Kasumi-1 (cell line): Measurements from ENCODE around the gene EIPR1.
"Not testable (repeated sequence)": the region's sequence is repeated elsewhere in the genome, so short reads cannot be mapped to it uniquely, and the experiment has no call there.

Source experiments
- DNase-seq, 2 experiments: peaks; one replicate each; lab custom pipeline; 2025; lab: John Stamatoyannopoulos, UW

The EIPR1 gene

GRCh38 chr2:3211256-3212060 lies 166.2 kb downstream of the EIPR1 start:
- DNase-seq: no peak

DNA sequence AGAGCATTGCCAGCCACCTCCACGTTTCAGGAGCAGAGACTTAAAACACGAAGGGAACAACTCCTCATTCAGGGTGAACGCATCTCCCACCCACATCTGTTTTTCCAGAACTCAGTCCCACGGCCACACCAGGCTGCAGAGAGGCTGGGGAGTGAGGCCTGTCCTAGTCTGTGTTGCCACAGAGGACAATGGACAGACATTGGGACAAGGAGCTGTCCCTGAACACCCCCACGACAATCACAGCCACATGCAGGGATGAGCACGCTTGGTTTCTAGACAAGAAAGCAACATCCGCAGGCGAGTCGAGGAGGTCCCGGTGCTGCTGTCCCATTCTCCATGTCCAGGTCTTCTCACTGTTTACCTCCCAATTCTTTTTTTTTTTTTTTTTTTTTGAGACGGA lies 167.4 kb downstream of the EIPR1 start:
- DNase-seq: no peak

DNA sequence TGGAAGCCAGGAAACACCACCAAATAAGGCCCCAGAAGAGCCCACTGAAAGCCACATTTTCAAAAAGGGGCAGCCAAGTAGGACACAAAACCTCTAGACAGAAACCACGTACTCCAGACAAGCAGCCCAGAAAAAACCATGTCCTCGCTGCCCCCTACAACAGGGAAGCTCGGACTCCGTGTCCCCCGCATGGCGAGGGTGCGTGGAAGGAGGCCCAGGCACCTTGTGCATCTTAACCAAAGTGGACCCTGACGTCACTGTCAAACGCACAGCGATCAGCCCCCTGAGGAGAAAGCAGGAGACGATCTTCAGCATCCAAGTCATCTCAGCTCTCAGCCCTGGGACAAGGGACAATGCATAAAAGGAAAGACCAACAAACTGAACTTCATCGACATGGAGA lies 168.4 kb downstream of the EIPR1 start:
- no peak for DNase-seq

DNA sequence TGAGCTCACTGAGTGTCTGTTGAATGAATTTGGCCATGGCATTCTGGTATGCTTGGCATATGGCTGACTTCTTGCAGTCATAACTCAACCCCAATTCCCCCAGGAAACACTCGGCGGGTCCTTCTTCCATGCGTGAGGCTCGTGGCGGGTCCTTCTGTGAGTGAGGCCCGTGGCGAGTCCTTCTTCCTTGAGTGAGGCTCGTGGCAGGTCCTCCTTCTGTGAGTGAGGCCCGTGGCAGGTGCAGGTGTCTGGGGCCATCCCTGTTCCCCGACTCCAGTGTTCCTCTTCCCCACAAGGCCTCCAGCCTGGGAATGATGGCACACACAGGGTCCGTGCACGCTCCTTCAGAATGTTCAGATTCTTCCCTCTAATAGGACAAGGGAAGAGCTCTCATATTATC lies 169.0 kb downstream of the EIPR1 start:
- no peak for DNase-seq

DNA sequence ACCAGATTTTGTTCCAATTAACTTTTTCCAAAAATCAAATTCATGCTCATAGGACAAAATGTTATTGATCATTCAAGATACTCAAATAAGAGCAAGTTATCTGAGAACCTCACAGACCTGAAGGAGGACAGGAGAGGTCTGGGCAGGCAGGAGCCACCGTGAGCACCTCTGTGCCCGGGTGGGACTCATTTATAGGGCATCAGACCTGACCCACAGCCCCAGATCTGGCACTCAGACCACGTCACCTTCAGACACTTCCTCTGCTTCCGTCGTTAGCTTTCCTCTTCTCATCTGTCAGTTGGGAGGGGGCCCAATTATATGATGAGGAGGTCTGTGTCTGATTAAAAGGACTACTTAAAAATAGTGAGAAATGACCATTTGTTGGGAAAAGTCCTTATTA lies 169.4 kb downstream of the EIPR1 start:
- DNase-seq: no peak

DNA sequence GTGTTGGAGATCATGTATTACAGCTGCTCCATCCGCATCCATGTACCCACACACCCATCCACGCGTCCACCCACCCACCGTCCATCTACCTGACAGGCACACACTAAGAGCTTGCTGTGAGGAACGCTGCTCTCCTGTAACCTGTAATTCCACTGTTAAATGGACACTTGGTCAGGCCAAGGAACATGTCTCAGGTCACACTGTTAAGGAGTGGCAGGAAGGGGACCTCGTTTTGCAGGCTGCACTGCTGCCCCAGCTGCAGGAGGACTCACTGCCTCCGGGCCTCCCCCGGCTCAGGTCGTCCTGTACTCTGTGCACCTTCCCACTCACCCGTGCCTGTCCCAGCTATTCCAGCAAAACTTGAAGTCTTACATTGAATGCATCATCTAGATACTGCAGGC lies 170.5 kb downstream of the EIPR1 start:
- no peak for DNase-seq

GRCh38 chr2:3205845-3206244 lies 171.8 kb downstream of the EIPR1 start:
- DNase-seq: no peak

- DNase-seq: no peak
Observed at GRCh38 chr2:3204031-3204821, 173.4 kb downstream of the EIPR1 start.

DNA sequence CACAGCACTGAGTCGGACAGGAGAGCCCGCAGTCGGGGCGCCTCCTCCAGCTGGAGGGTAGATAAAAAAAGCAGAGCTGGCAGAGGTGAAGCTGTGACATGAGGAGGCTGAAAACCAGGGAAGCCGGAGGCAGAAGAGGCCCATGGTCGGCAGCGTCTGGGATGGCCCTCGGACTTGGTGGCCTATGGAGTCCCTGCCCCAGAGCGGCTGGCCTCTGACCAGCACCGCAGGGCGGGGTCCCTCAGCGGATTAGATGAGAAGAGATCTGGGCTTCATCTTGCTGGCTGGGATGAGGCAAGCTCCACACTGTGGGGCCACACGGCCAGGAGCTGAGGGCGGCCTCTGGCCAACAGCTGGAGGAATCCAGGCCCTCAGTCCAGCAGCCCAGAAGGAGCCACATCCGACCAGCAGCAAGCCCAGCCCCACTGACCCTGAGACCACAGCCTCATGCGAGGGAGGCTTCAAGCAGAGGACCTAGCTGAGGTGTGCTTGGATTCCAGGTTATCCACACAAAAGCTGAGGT lies 174.1 kb downstream of the EIPR1 start:
- no peak for DNase-seq

DNA sequence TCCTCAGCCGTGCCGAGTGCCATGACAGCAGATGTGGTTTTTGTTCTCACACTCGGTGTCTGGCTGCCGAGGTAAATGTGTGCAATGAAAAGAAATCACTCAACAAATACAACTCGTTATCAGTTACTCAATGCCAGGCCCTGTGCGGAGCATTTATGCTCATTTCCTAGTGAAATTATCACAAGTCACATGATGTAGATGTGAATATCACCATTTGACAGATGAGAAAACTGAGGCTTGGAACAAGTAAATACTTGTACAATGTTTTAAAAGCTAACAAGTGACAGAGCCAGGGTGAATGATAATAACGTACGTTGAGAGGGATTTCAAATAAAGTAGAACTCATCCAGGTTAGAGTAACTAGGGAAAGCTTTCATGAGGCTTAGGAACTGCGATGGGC lies 174.7 kb downstream of the EIPR1 start:
- no peak for DNase-seq

DNA sequence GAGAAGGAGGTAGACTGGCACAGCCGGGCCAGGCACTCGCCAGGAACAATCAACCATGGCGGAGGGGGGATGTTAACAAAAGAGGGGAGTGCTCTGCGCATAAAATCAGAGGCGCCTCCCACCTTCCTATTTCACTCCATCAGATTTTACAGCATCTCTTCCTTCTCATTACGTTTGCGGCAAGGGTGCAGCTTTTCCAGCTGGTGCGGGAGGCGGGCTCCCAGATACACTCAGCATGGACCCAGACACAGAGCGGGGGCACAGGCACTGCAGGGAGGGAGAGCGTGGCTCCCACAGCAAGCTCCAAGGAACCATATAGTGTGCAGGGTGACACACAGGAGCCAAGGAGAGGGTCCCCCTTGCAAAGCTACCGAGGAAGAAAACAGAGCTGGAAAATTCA lies 176.3 kb downstream of the EIPR1 start:
- no peak for DNase-seq

DNA sequence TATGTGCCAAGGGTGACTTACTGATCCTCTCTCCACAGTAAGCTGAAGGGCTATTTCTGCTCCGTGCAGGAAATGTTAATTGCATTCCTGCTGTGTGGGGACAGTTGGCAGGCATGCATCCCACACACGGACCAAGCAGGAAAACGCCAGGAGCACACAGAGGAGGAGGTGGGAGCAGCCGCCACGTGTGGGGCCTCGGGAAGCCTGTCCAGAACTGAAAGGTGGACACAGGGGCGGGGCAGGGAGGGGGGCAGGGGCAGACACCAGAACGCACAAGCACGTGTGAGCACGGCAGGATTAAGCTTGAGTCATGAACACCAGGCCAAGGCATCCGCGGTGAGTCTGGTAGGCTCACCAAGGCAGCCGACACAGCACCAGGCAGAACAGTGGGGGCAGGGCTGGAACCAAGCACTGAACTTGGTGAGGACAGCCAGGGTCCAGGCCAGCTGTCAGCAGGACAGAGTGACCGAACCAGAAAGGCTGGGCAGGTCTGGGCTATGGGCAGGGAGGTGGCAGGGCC lies 177.1 kb downstream of the EIPR1 start:
- no peak for DNase-seq

- no peak for DNase-seq
Observed at GRCh38 chr2:3199627-3200345, 177.8 kb downstream of the EIPR1 start.

DNA sequence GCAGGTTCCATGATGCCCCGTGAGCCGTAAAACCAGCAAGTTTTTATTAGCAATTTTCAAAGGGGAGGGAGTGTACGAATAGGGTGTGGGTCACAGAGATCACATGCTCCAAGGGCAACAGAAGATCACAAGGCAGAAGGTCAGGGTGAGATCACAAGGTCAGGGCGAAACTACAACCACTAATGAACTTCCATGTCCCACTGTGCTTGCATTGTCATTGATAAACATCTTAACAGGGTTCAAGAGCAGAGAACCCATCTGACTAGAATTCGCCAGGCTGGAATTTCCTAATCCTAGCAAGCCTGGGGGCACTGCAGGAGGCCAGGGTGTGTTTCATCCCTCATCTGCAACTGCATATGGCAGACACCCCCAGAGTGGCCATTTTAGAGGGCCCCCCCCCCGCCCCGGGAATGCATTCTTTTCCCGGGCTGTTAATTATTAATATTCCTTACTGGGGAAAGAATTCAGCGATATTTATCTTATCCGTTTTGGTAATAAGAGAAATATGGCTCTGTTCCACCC lies 178.9 kb downstream of the EIPR1 start:
- DNase-seq: not testable (repeated sequence)

- DNase-seq: peak in 1 of 2 experiments; percentile 6
Observed at GRCh38 chr2:3198119-3198518, 179.5 kb downstream of the EIPR1 start.

GRCh38 chr2:3197308-3197707 lies 180.3 kb downstream of the EIPR1 start:
- DNase-seq: no peak

DNA sequence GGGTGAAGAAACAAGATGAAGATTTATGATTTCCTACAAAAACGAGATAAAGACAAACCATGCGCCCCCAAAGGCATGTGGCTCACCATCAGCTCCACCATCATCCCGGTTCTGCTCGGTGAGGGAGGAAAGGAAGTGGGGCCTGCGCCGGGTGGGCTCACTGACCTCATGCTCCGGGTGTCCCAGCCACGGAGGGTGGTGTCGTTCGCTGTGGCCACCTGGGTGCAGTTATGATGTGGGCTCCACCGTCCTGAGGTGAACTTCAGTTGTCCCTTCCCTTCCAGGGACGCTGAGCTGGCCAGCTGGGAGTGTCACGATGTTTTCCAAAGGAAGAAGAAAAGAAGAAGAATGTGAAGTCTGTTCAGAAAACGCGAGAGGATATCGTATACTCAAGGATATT lies 180.9 kb downstream of the EIPR1 start:
- DNase-seq: no peak

DNA sequence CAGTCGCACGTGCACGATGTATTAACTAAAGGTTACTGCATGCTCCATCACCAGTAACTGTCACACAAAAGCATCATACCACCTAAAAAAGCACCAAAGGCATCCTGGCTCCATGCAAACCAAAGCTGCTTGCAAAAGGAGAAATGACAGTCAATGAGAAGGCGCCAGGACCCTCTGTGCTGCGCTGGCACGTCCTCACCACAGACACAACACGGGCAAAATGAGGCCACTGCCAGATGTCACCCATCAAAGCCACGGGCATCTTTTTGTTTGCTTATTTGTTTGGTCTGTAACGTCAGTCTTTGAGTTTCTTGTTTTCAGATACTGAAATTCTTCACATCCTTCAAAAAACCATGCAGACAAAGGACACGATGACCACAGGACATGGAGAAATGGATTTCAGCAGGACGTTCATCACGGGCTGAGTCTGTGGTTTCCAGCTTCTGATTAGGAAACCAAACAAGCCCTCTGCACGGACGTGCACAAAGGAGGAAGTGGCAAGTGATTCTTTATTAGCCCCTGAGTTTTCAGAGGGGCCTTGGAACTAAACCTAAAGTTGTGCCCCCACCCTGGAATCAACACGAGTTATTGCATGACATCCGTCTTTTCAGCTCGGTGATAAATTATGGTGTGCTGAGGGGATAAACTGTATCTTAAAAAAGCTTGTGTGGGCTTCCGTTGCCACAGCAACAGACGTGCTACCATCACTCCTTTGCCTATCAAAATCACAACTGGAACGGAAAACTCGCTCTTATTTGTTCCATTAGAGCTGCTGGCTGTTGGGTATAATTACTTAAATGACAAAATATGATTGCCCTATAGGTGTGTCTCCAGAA lies 181.8 kb downstream of the EIPR1 start:
- DNase-seq: peak; percentile 58 to 65

DNA sequence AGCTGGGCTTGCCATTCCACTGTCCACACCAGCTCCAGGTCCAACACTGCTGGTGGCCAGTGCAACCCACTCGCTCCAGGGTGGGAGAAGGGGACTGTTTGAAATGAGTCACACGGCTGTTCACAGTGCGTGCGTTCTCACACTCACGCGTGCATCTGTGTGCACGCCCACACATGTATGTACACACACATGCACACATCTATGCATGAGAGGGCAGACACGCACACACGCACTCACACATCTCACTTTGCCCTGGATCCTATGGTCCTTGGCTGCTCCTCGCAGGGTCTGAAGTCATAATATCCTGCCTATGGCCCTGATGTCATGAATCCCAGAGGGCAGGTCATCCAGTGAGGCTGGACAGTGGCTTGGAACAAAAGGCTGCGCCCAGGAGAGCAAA lies 182.8 kb downstream of the EIPR1 start:
- no peak for DNase-seq

DNA sequence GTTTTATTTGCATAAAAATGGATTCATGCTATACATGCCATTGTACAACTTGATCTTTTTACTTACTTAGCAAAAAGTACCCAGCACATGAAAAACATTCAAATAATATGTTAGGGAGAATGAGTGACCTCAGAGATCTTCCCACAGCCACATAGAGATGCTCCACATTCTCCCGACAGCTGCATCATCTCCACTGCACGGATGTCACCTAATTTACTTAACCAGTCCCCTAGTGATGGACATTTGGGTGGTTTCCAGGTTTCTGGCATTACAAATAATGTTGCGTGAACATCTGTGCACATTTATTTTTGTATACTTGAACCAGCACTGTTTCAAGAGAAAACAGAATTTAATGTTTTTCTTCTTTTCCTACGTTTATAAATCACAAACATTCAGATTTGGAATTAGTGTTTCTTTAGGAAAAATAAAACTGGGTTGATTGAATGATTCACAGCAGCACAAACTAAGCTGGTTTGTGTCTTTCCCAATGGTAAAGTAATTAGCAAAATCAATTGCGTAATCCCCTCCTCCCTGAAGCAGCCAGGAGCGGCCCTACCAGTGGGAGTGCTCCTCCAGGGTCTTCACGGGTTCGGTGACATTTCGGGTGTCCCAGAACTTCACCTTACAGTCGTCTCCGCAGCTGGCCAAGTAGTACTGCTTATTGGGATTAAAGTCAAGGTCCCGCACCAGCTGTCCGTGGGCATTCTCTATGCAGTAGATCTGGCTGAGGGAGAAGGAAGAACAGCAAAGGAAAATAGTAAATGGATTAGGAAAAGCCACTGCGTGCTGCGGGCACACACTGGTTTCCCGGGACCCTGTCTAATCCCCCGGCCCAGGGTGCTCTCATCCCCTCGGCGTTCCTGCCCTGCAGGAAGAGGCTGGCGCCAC lies 183.9 kb downstream of the EIPR1 start:
- DNase-seq: no peak
